ENCODE results near the gene PSMB7.

Gene PSMB7

DNA sequence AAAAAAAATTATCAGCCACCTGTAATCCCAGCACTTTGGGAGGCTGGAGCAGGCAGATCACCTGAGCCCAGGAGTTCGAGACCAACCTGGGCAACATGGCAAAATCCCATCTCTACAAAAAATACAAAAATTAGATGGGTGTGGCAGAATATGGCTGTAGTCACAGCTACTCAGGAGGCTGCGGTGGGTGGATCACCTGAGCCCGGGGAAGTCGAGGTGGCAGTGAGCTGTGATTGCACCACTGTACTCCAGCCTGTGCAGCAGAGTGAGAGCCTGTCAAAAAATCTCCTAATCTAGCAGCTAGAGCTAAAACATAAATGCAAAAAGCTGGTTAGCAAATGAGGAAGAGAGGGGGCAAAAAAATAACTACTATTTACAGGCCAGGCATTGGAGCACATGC lies 12.0 kb downstream of the PSMB7 start:
- no peaks in the 10 kb centered on the region for H3K27me3 ChIP-seq (ENCODE audit: insufficient read depth, low read length)
- 99% methylated on average over 4 of the region's 4 CpGs for WGBS
- no peak overlapping the region for H3K4me3 ChIP-seq (ENCODE audit: low read length)
- H3K9ac ChIP-seq (ENCODE audit: low read depth, low read length): no peak overlapping the region
- H3K36me3 ChIP-seq (ENCODE audit: insufficient read depth, low read length): peaks cover 75% of the 10 kb centered on the region
- H3K27ac ChIP-seq (ENCODE audit: low read depth, low read length): no peak overlapping the region
- peaks cover 26% of the 10 kb centered on the region for H3K4me1 ChIP-seq (ENCODE audit: insufficient read depth, low read length)
- no peaks in the 10 kb centered on the region for H3K9me3 ChIP-seq (ENCODE audit: insufficient read depth, low read depth, low read length)

DNA sequence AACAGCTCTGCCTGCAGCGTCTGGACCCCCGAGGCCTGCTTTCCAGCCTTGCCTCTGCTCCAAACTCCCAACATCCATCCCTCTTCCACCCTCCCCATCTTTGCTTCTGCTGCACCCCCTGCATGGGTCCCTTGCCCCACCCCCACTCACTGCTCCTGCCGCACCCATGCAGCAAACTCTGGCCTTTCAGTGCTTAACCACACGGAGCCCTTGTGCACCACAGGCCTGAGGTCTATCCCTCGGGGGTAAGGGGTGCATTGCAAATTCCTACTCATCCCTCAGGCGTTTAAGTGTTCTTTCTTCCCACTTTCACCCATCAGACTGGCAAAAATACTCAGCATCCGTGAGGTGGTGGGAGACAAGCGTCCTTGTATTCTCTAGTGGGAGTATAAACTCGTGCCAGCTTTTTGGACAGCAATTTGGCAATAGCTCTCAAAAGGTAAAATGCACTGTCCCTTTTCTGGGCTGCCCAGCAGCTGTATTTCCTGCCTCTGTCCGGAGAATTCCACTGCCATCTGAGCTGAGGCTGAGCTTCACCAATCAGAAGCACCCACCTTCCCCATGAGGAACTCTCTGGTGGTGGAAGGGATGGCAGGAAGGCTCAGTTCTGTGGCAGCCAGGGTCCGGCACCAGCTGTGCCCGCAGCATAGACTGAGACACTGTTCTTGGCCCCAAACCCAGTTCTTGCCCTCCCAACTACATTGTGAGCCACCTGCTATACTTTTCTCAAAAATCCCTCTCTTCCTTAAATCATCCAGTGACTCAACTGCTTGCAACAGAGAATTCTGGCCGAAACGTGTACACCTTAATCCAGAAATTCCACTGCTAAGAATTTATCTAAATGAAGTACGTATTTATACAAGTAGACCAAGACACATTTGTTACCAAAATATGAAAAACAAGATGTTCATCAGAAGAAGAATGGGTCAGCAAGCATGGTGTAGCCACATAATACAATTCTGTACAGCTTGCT lies 15.0 kb downstream of the PSMB7 start:
- peaks cover 56% of the 10 kb centered on the region for H3K36me3 ChIP-seq (ENCODE audit: insufficient read depth, low read length)
- 66% methylated on average over 15 of the region's 15 CpGs for WGBS

DNA sequence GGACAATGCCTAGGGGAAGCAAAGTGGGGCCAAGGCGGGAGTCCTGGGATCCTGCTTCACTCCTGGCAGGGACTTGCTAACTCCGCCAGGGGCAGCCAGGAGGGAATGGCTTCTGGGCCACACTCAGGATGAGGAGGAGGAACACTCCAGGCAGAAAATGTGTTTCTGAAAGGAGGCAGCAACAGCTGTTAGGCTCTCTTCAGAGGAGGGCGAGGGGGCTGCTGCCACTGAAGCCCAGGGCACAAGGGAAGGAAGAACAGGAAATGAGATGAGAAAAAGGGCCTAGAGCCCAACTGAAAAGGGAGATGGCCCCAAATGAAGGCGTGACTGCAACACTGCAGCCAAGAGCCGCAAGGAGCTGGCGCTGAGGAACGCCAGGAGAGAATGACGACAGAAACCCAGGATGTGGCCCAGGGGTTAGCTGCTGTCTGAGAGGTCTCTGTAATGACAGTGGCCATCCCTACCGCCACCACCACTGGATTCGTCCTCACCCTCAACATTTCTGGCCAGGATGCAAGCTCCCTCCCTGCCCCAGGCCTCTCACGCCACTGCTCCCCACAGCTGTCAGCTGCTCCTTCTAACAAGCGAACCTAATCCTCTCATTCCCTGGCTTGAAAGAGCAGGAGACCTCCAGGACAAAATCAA lies 15.8 kb downstream of the PSMB7 start:
- Histone ChIP-seq H3K9me3 (ENCODE audit: insufficient read depth, low read depth, low read length) (no peaks in the 10 kb centered on the region), H3K4me1 (ENCODE audit: insufficient read depth, low read length) (peaks cover 26% of the 10 kb centered on the region), H3K27me3 (ENCODE audit: insufficient read depth, low read length) (no peaks in the 10 kb centered on the region), H3K4me3 (ENCODE audit: low read length) (no peak overlapping the region), H3K36me3 (ENCODE audit: insufficient read depth, low read length) (peaks cover 48% of the 10 kb centered on the region), H3K27ac (ENCODE audit: low read depth, low read length) (peak overlapping the region; percentile 2), H3K9ac (ENCODE audit: low read depth, low read length) (peak overlapping the region; percentile 39; the same call in 1 of the 2 replicates)
- WGBS: 68% methylated on average over 12 of the region's 12 CpGs

More for the DNA sequence above, 15.0 kb downstream of the PSMB7 start:
- Histone ChIP-seq H3K4me1 (ENCODE audit: insufficient read depth, low read length) (peaks cover 26% of the 10 kb centered on the region), H3K27me3 (ENCODE audit: insufficient read depth, low read length) (no peaks in the 10 kb centered on the region), H3K9ac (ENCODE audit: low read depth, low read length) (no peak overlapping the region; the same call in 1 of the 2 replicates), H3K9me3 (ENCODE audit: insufficient read depth, low read depth, low read length) (no peaks in the 10 kb centered on the region), H3K27ac (ENCODE audit: low read depth, low read length) (peak overlapping the region; percentile 2), H3K4me3 (ENCODE audit: low read length) (no peak overlapping the region)

DNA sequence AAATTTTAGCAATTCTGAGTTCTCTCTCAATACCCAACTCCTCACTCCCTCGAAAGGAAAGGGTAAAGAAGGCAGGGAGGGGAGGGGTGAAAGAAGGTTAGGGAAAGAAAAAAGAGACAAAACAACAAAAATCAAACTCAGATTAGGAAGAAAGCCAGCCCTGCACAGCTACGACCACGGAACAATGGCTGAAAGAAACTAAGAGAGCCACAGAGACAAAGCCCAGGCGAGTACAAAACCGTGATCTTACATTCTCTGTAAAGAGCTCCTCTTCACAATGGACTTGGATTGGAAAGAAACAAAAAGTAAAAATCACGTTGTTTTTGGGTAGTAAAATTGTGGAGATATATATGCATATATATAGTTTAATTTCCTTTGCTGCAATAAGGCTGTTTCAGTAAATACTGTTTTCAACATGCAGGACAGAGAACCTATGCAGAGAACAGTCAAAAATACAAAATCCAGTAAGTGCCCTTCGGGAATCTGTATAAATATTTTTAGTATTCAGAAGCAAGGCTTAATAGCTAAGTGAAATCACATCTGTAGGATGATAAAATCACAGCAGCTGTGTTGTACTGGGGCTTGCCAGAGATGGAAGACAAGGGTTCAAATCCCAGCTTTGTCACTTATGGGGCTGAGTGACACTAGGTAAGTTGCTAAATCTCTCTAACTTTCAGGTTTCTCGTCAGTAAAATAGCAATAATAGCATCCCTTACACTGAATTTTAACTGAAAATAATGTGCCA lies 16.9 kb downstream of the PSMB7 start:
- Histone ChIP-seq H3K4me1 (ENCODE audit: insufficient read depth, low read length) (peaks cover 37% of the 10 kb centered on the region), H3K9ac (ENCODE audit: low read depth, low read length) (no peak overlapping the region), H3K9me3 (ENCODE audit: insufficient read depth, low read depth, low read length) (no peaks in the 10 kb centered on the region), H3K4me3 (ENCODE audit: low read length) (no peak overlapping the region), H3K27ac (ENCODE audit: low read depth, low read length) (no peak overlapping the region), H3K27me3 (ENCODE audit: insufficient read depth, low read length) (no peaks in the 10 kb centered on the region), H3K36me3 (ENCODE audit: insufficient read depth, low read length) (peaks cover 37% of the 10 kb centered on the region)
- WGBS: 92% methylated on average over 7 of the region's 8 CpGs

DNA sequence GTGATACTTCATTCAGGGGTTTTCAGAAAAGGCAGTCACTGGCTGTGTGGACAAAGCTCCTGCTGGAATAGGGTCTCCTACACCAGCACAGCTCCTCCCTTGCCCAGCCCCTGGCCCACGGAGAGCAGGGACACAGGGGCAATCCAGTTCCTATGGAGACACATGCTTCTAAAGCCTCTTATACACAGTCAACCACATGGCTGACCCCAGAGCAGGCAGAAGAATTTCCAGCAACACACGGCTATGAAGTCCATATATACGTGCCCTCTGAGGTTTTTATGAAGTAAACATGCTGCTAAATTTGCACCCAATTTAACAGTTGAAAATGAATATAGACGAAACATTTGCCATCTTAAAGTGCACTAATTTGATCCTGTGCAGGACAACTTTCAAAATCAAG lies 19.4 kb downstream of the PSMB7 start:
- peaks cover 54% of the 10 kb centered on the region for H3K4me1 ChIP-seq (ENCODE audit: insufficient read depth, low read length)
- 94% methylated on average over 4 of the region's 4 CpGs for WGBS
- no peaks in the 10 kb centered on the region for H3K27me3 ChIP-seq (ENCODE audit: insufficient read depth, low read length)
- no peak overlapping the region for H3K4me3 ChIP-seq (ENCODE audit: low read length)
- H3K9ac ChIP-seq (ENCODE audit: low read depth, low read length): no peak overlapping the region
- no peaks in the 10 kb centered on the region for H3K9me3 ChIP-seq (ENCODE audit: insufficient read depth, low read depth, low read length)
- no peak overlapping the region for H3K27ac ChIP-seq (ENCODE audit: low read depth, low read length)
- H3K36me3 ChIP-seq (ENCODE audit: insufficient read depth, low read length): peaks cover 14% of the 10 kb centered on the region; the same call in 1 of the 2 replicates

DNA sequence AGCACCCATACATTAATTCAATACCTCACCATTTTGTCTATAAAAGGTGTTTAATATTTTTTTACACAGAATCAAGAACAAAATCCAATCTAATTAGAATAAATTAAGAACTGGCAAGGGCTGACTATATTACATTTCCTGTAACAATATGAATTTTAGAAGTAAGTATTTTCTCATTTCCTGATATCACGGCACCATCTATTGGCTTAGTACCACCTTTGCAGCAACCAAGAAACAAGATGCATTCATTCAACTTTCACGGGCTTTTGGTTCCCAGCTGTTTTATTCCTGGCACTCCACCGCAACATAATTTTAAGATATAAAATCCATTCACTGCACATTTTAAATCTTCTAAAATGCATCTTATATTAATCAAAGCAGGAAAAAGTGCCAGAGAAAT lies 20.6 kb downstream of the PSMB7 start:
- H3K9ac ChIP-seq (ENCODE audit: low read depth, low read length): no peak overlapping the region
- 89% methylated on average over 3 of the region's 3 CpGs for WGBS
- peaks cover 9% of the 10 kb centered on the region; the same call in 1 of the 2 replicates for H3K36me3 ChIP-seq (ENCODE audit: insufficient read depth, low read length)
- peaks cover 50% of the 10 kb centered on the region for H3K4me1 ChIP-seq (ENCODE audit: insufficient read depth, low read length)
- H3K27me3 ChIP-seq (ENCODE audit: insufficient read depth, low read length): no peaks in the 10 kb centered on the region
- H3K9me3 ChIP-seq (ENCODE audit: insufficient read depth, low read depth, low read length): no peaks in the 10 kb centered on the region
- no peak overlapping the region for H3K4me3 ChIP-seq (ENCODE audit: low read length)
- no peak overlapping the region for H3K27ac ChIP-seq (ENCODE audit: low read depth, low read length)

DNA sequence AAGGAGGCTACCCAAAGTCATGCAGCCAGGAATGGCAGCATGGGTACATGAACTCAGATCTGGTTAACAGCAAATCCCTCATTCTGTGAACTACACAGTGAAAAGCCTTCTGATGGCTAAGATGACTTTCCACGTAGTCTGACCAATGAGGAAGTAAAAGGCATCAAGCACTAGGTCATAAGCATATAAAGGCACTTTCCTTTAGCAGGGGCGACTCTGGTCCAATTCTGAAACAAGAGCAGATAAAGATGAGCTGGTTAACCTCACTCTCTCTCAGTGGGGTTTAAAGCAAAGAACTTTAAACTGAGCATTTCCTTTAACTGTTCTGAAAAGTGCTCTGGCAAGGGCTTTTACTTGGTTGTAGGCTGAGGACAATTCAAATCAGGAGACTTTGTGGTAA lies 21.1 kb downstream of the PSMB7 start:
- Histone ChIP-seq H3K4me1 (ENCODE audit: insufficient read depth, low read length) (peaks cover 47% of the 10 kb centered on the region), H3K36me3 (ENCODE audit: insufficient read depth, low read length) (peaks cover 9% of the 10 kb centered on the region; the same call in 1 of the 2 replicates)
- WGBS: 92% methylated on average over 2 of the region's 2 CpGs

DNA sequence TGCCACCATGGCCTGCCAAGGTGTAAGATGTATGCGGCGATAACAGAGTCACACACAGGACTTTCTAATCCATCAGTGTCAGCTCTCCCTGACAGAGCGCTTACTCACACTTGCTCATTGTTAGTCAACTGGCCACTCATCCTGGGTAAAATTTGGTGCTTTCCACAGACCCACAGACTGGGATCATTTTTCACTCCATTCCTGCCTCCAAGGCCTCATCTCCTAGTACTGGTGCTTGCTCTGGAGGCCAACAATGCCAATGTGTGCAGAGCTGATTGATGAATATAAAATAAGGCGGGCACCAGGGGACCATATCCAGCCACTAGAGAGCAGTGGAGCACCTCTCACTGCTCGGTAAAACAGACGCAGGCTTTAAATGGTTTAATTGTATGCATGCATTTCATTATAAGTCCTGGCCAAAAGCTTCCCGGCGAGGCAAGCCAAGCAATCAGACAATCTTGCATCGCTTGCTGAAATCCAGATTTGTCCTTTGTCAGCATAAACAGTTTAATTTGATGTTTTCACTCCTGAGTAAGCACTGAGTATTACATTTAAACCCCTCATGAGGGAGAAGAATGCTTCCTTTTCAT lies 22.3 kb downstream of the PSMB7 start:
- Histone ChIP-seq H3K36me3 (ENCODE audit: insufficient read depth, low read length) (peaks cover 9% of the 10 kb centered on the region; the same call in 1 of the 2 replicates), H3K4me1 (ENCODE audit: insufficient read depth, low read length) (peaks cover 40% of the 10 kb centered on the region), H3K4me3 (ENCODE audit: low read length) (no peak overlapping the region), H3K27me3 (ENCODE audit: insufficient read depth, low read length) (no peaks in the 10 kb centered on the region), H3K27ac (ENCODE audit: low read depth, low read length) (no peak overlapping the region), H3K9ac (ENCODE audit: low read depth, low read length) (no peak overlapping the region), H3K9me3 (ENCODE audit: insufficient read depth, low read depth, low read length) (no peaks in the 10 kb centered on the region)
- WGBS: 59% methylated on average over 9 of the region's 9 CpGs

More for the DNA sequence above, 21.1 kb downstream of the PSMB7 start:
- no peaks in the 10 kb centered on the region for H3K9me3 ChIP-seq (ENCODE audit: insufficient read depth, low read depth, low read length)
- H3K9ac ChIP-seq (ENCODE audit: low read depth, low read length): no peak overlapping the region
- no peak overlapping the region for H3K27ac ChIP-seq (ENCODE audit: low read depth, low read length)
- no peak overlapping the region for H3K4me3 ChIP-seq (ENCODE audit: low read length)
- H3K27me3 ChIP-seq (ENCODE audit: insufficient read depth, low read length): no peaks in the 10 kb centered on the region

DNA sequence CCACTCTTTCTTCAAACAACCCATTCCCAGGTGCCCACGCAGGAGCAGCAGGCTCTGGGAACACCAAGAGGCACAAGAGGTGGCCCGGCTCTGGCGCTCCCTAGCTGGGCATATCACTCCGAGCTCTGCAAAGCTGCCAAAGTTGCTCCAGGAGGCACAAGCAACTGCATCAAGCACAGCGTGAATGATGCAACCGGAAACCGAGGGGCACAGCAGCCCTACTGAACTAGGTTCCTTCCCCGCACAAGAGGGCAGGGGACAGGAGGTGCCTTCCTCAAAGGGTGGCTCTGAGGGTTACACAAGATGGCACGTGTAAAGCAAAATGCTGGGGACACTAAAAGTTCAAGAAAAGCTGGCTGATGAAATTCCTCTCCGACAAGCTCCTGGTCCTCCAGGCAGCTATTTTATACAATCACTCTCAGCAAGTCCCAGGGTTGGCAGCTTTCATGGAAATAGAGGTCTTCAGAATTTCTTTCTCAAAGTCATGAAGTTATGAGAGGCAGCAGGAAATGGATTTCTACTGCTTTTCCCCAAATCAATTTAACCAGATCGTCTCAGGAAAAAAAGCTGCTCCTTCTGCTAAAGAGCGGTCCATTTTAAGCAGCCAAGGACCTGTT lies 22.9 kb downstream of the PSMB7 start:
- Histone ChIP-seq H3K9me3 (ENCODE audit: insufficient read depth, low read depth, low read length) (no peaks in the 10 kb centered on the region), H3K4me3 (ENCODE audit: low read length) (no peak overlapping the region), H3K36me3 (ENCODE audit: insufficient read depth, low read length) (peaks cover 9% of the 10 kb centered on the region; the same call in 1 of the 2 replicates), H3K9ac (ENCODE audit: low read depth, low read length) (no peak overlapping the region), H3K27ac (ENCODE audit: low read depth, low read length) (peak overlapping the region; percentile 38; the same call in 1 of the 2 replicates), H3K4me1 (ENCODE audit: insufficient read depth, low read length) (peaks cover 40% of the 10 kb centered on the region), H3K27me3 (ENCODE audit: insufficient read depth, low read length) (no peaks in the 10 kb centered on the region)
- 87% methylated on average over 12 of the region's 12 CpGs for WGBS
